ENCODE results near the gene ATAD3B. TPM values are rescaled to one million over a fixed set of nuclear protein-coding genes. Genes with fewer than 3 reads are reported as not detected.
"Not testable (repeated sequence)": the region's sequence is repeated elsewhere in the genome, so short reads cannot be mapped to it uniquely, and the experiment has no call there.

Gene ATAD3B
- total RNA-seq, 4 donors from 2014 or later: 26.9 to 130 (median 35.0) TPM

- H3K27ac ChIP-seq, H3K9me3 ChIP-seq, DNase-seq, H3K27me3 ChIP-seq, H3K4me3 ChIP-seq: not testable (repeated sequence)
- H3K36me3 ChIP-seq: peaks cover 0 to 16% (median 0%) of the 10 kb centered on the region in 3 donors
- peaks cover 0 to 10% (median 0%) of the 10 kb centered on the region in 4 donors for H3K4me1 ChIP-seq
Observed at GRCh38 chr1:1514376-1514775, 42.8 kb downstream of the ATAD3B start.

- H3K27me3 ChIP-seq, DNase-seq, H3K4me3 ChIP-seq, H3K4me1 ChIP-seq, H3K9me3 ChIP-seq, H3K27ac ChIP-seq: not testable (repeated sequence)
- H3K36me3 ChIP-seq: peaks cover 0 to 33% (median 0%) of the 10 kb centered on the region in 3 donors
Observed at GRCh38 chr1:1516923-1517322, 45.4 kb downstream of the ATAD3B start.

- DNase-seq: no peak
- Histone ChIP-seq H3K27ac (no peak overlapping the region), H3K4me3 (no peak overlapping the region), H3K27me3 (no peaks in the 10 kb centered on the region), H3K36me3 (peaks cover 0 to 38% (median 0%) of the 10 kb centered on the region in 3 donors), H3K9me3 (no peaks in the 10 kb centered on the region), H3K4me1 (peaks cover 0 to 4% (median 0%) of the 10 kb centered on the region in 4 donors)
- TF ChIP-seq POLR2A (IDR thresholded peaks at IDR 0.05): no peak
- TF ChIP-seq, protein P1, sequence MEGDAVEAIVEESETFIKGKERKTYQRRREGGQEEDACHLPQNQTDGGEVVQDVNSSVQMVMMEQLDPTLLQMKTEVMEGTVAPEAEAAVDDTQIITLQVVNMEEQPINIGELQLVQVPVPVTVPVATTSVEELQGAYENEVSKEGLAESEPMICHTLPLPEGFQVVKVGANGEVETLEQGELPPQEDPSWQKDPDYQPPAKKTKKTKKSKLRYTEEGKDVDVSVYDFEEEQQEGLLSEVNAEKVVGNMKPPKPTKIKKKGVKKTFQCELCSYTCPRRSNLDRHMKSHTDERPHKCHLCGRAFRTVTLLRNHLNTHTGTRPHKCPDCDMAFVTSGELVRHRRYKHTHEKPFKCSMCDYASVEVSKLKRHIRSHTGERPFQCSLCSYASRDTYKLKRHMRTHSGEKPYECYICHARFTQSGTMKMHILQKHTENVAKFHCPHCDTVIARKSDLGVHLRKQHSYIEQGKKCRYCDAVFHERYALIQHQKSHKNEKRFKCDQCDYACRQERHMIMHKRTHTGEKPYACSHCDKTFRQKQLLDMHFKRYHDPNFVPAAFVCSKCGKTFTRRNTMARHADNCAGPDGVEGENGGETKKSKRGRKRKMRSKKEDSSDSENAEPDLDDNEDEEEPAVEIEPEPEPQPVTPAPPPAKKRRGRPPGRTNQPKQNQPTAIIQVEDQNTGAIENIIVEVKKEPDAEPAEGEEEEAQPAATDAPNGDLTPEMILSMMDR (IDR thresholded peaks at IDR 0.05): no peak
Observed at GRCh38 chr1:1517973-1518620, 46.5 kb downstream of the ATAD3B start.

DNA sequence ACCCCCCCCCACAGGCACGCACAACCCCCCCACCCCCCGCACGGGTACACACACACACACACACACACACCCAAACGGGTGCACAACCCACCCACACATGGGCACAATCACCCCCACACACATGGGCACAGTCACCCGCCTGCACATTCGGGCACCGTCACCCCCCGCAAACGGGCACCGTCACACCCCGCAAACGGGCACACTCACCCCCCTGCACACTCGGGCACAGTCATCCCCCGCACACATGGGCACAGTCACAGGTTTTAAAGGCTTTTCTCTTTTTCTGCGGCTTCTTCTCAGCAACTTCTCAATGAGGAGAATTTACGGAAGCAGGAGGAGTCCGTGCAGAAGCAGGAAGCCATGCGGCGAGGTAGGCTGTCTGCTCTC, 47.0 kb downstream of the ATAD3B start:
- DNase-seq, H3K27me3 ChIP-seq, H3K9me3 ChIP-seq, H3K27ac ChIP-seq, H3K4me1 ChIP-seq, H3K4me3 ChIP-seq: not testable (repeated sequence)
- H3K36me3 ChIP-seq: peaks cover 0 to 43% (median 0%) of the 10 kb centered on the region in 3 donors

DNA sequence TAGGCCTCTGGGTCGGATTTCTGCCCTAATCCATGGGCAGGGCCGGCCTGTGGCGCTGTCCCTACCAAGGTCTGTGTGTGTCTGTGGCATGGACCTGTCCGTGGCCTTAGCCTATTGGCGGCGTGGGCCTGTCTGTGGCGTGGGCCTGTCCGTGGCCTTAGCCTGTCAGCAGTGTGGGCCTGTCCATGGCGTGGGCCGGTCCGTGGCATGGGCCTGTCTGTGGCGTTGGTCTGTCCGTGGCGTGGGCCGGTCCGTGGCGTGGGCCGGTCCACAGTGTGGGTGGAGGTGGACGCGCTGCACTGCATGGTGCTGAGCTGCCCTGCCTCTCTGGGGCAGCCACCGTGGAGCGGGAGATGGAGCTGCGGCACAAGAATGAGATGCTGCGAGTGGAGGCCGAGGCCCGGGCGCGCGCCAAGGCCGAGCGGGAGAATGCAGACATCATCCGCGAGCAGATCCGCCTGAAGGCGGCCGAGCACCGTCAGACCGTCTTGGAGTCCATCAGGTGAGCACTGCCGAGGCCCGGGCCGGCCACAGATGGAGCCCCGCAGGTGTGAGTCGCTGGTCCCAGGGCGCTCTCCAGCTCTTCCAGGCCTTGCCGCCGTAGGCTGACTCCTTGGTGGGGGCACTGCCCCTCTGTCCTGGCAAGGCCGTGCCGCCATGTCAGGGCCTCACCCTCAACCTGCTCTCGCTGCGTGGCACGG, 48.4 kb downstream of the ATAD3B start:
- H3K27ac ChIP-seq, H3K9me3 ChIP-seq, H3K4me3 ChIP-seq, H3K4me1 ChIP-seq, DNase-seq, H3K27me3 ChIP-seq: not testable (repeated sequence)
- peaks cover 0 to 43% (median 0%) of the 10 kb centered on the region in 3 donors for H3K36me3 ChIP-seq

GRCh38 chr1:1521331-1521730, 49.8 kb downstream of the ATAD3B start:
- H3K4me1 ChIP-seq: no peaks in the 10 kb centered on the region
- no peak for DNase-seq
- H3K36me3 ChIP-seq: peaks cover 0 to 43% (median 0%) of the 10 kb centered on the region in 3 donors
- no peak overlapping the region for H3K4me3 ChIP-seq
- no peaks in the 10 kb centered on the region for H3K9me3 ChIP-seq
- no peak overlapping the region for H3K27ac ChIP-seq
- TF ChIP-seq, protein P1 (IDR thresholded peaks at IDR 0.05): no peak
- TF ChIP-seq POLR2A (IDR thresholded peaks at IDR 0.05): no peak
- no peaks in the 10 kb centered on the region for H3K27me3 ChIP-seq

- H3K4me3 ChIP-seq, H3K4me1 ChIP-seq, H3K27me3 ChIP-seq, DNase-seq, H3K9me3 ChIP-seq, H3K27ac ChIP-seq: not testable (repeated sequence)
- H3K36me3 ChIP-seq: peaks cover 0 to 40% (median 0%) of the 10 kb centered on the region in 3 donors
Observed at GRCh38 chr1:1522536-1522935, 51.0 kb downstream of the ATAD3B start.

DNA sequence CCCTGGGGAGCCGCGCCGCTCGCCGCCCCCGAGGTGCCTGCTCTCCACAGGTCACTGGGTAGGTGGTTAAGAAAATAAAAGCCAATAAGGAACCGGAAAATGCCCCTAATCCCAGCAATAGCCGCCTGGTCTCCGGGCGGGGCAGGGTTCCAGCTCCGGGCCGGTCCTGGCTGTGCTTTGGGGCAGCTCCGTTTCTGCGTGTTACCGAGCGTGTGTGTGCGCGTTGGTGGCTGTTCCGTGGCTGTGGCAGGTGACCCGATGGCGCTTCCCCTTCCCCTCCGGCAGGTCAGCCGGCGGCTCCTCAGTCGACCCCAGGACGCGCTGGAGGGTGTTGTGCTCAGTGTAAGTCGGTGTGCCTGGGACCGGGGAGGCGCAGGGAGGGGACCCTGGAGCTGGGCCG, 51.7 kb downstream of the ATAD3B start:
- not testable (repeated sequence) for H3K27ac ChIP-seq, DNase-seq, H3K4me3 ChIP-seq, H3K9me3 ChIP-seq, H3K27me3 ChIP-seq, H3K4me1 ChIP-seq
- H3K36me3 ChIP-seq: peaks cover 0 to 41% (median 0%) of the 10 kb centered on the region in 3 donors

DNA sequence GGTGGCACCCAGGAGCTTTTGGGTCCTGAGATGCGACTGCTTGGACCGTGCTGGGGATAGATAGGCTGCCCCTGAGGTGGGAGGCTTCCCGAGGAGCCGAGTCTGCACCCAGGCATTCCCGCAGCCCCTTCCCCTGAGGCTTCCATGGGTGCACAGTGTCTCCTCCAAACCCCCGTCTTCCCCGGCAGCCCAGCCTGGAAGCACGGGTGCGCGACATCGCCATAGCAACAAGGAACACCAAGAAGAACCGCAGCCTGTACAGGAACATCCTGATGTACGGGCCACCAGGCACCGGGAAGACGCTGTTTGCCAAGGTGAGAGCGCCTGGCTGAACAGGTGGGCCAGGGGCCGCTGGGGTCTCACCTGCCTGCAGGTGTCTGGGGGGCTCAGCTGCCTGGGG, 52.1 kb downstream of the ATAD3B start:
- DNase-seq, H3K27ac ChIP-seq, H3K9me3 ChIP-seq, H3K27me3 ChIP-seq, H3K4me3 ChIP-seq, H3K4me1 ChIP-seq: not testable (repeated sequence)
- H3K36me3 ChIP-seq: peaks cover 0 to 41% (median 0%) of the 10 kb centered on the region in 3 donors

GRCh38 chr1:1524750-1525383, 53.3 kb downstream of the ATAD3B start:
- H3K4me1 ChIP-seq, H3K27me3 ChIP-seq: not testable (repeated sequence)
- peaks cover 0 to 47% (median 0%) of the 10 kb centered on the region in 3 donors for H3K36me3 ChIP-seq

GRCh38 chr1:1526476-1526875, 54.9 kb downstream of the ATAD3B start:
- H3K9me3 ChIP-seq, H3K4me3 ChIP-seq, H3K27me3 ChIP-seq, DNase-seq, H3K27ac ChIP-seq, H3K4me1 ChIP-seq: not testable (repeated sequence)
- peaks cover 0 to 36% (median 0%) of the 10 kb centered on the region in 3 donors for H3K36me3 ChIP-seq

More at GRCh38 chr1:1524750-1525383, 53.3 kb downstream of the ATAD3B start:
- H3K27ac ChIP-seq, H3K9me3 ChIP-seq, H3K4me3 ChIP-seq, DNase-seq: not testable (repeated sequence)
